Activated naive CD8-positive, alpha-beta T cell treated with anti-CD3 and anti-CD28 coated beads, Interleukin-2, amount 50 U/mL, for 24 hours (primary cell): ENCODE results near the gene SNAPC1.

ENCODE experiments used
- ATAC-seq: fragments of 150-1000 bp; cut with Tn5 transposase; one replicate; pipeline ENCODE4 v1.10.0; 2021
- DNase-seq: peaks from one replicate; pipeline ENCODE4 v3.0.0; 2021
- H3K27ac Mint-ChIP-seq: one replicate; pipeline ENCODE4 v1.8.0; 2021; ENCODE audit warnings: mild to moderate bottlenecking, mixed read lengths
- H3K27me3 Mint-ChIP-seq: one replicate; pipeline ENCODE4 v1.8.0; 2021; ENCODE audit warnings: mixed read lengths
- H3K36me3 Mint-ChIP-seq: one replicate; pipeline ENCODE4 v1.8.0; 2021; ENCODE audit warnings: low read depth, mixed read lengths
- H3K4me1 Mint-ChIP-seq: one replicate; pipeline ENCODE4 v1.8.0; 2021; ENCODE audit warnings: mixed read lengths
- H3K4me3 Mint-ChIP-seq: one replicate; pipeline ENCODE4 v1.8.0; 2021; ENCODE audit warnings: mild to moderate bottlenecking, moderate library complexity, mixed read lengths
- H3K9me3 Mint-ChIP-seq: one replicate; pipeline ENCODE4 v1.8.0; 2021; ENCODE audit warnings: mixed read lengths

Gene SNAPC1

DNA sequence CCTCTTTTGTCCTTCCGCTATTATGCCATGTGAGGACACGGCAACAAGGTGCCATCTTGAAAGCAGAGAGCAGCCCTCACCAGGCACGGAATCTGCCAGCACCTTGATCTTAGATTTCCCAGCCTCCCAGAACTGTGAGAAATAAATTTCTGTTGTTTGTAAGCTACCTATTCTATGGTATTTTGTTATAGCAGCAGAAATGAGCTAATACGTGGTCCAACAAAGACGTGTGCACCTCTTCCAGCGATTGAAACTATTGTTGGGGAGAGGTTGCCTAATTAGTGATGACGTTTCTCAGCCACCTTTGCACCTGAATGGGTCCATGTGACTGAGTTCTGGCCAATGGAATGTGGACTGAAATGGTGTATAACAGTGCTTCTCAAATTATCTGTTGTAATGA, 2.3 kb upstream of the SNAPC1 start:
- ATAC-seq: no peak
- H3K27me3 Mint-ChIP-seq: peaks cover 4% of the 10 kb centered on the region

DNA sequence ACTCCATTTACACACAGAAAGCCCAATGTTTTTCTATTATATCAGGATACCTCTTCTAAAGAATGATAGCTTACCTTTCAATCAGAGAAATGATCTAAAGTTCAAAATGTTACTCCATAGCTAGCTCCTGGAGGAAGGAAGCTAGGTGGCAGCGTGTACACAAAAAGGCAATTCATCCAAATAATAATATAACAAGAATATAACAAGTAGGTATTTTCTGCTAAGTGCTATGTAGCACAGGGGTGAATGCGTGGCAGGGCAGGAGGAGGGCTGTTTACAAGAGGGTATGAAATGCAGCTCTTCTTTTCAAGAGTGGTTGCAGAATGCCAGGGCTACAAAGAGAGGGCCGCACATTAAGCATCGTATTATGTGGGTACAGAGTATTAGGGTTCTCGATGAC, 663 bp upstream of the SNAPC1 start:
- H3K9me3 Mint-ChIP-seq: no peaks in the 10 kb centered on the region
- H3K4me1 Mint-ChIP-seq: peaks cover 47% of the 10 kb centered on the region
- no peaks in the 10 kb centered on the region for H3K27me3 Mint-ChIP-seq
- no peak for ATAC-seq
- H3K36me3 Mint-ChIP-seq: peaks cover 14% of the 10 kb centered on the region
- H3K27ac Mint-ChIP-seq: peak overlapping the region; percentile 93
- DNase-seq: no peak
- peak overlapping the region; percentile 98 for H3K4me3 Mint-ChIP-seq

More for the DNA sequence above, 2.3 kb upstream of the SNAPC1 start:
- Mint-ChIP-seq H3K4me3 (no peak overlapping the region), H3K4me1 (peaks cover 36% of the 10 kb centered on the region), H3K36me3 (peaks cover 10% of the 10 kb centered on the region), H3K27ac (no peak overlapping the region), H3K9me3 (no peaks in the 10 kb centered on the region)
- DNase-seq: no peak

DNA sequence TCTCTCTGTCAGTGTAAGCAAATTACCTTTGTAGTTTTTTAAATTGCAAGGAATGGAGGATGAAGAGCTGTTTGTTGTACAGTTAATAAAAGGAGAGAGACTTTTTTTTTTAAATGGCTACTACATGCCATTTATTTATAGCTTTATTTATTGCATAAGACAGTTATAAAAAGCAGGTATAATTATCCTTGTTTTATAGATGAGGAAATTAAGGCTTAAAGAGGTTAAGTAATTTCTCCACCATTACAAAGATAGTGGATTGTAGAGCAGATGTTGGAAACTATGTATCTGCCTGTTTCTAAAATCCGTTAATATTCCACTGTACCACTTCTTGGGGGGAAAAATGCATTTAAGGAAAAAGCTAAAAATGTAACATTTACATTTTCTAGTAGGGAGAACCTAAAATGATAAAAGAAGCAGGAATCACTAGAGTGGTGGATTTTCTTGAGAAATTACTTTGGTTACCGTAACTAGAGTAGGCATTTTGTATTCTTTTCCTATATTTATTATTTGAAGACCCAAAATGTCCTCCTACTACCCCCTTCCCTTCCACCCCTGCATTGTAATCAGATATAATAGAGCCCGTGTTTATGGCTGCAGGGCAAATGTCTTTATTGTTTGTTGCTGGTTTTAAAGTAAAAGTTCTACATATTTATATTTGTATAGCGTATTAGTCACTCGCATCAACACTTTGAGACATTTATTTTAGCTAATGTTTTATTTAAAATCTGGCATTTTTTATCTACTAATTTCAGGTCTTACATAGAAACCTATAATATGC, 2.3 kb downstream of the SNAPC1 start:
- Mint-ChIP-seq H3K9me3 (no peaks in the 10 kb centered on the region), H3K4me3 (peak overlapping the region; percentile 98), H3K36me3 (peaks cover 28% of the 10 kb centered on the region), H3K27me3 (no peaks in the 10 kb centered on the region), H3K4me1 (peaks cover 47% of the 10 kb centered on the region), H3K27ac (no peak overlapping the region)
- ATAC-seq (no peak), DNase-seq (no peak)

DNA sequence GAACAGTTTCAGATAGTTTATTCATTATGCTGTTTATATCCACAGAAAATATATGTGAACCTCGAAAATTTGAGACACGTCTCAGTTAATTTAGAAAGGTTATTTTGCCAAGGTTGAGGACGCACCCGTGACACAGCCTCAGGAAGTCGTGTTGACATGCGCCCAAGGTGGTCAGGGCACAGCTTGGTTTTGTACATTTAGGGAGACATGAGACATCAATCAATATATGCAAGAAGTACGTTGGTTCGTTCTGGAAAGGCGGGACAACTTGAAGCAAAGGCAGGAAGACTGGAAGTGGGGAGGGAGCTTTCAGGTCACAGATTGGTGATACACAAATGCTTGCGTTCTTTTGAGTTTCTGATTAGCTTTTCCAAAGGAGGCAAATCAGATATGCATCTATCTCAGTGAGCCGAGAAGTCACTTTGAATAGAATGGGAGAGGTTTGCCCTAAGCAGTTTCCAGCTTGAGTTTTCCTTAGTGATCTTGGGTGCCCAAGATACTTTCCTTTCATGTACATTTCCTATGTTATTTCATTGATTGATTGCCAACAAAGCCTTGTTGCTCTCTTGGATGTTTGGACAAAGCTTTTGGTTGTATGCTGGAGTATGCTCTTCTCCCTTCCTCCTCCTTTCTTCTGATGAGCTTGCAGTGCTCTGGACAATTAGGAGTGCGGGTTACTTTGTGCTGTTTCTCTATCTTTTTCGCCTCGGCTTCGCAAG, 3.2 kb downstream of the SNAPC1 start:
- H3K4me3 Mint-ChIP-seq: peak overlapping the region; percentile 98
- H3K9me3 Mint-ChIP-seq: no peaks in the 10 kb centered on the region
- no peak for DNase-seq
- no peaks in the 10 kb centered on the region for H3K27me3 Mint-ChIP-seq
- no peak for ATAC-seq
- peaks cover 47% of the 10 kb centered on the region for H3K4me1 Mint-ChIP-seq
- H3K36me3 Mint-ChIP-seq: peaks cover 35% of the 10 kb centered on the region
- H3K27ac Mint-ChIP-seq: no peak overlapping the region

DNA sequence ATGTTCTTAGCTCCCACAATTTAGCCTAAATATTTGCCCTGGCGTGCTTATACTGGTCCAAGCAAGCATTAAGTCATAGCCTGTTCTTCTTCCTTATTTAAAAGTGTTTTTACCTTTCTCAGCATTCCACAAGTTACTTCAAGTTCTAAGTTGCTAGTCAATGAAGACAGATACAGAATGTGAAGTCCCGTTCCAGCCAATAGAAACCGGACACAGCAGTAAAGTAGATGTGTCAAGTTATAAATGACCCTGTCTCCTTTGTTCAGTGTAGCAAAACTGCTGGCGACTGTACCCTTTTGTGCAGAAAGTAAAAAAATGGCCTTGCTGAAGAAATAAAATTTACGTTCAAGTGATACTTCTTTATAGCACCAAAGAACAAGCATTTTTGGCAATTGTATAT, 3.9 kb downstream of the SNAPC1 start:
- no peaks in the 10 kb centered on the region for H3K9me3 Mint-ChIP-seq
- DNase-seq: no peak
- ATAC-seq: no peak
- peaks cover 36% of the 10 kb centered on the region for H3K36me3 Mint-ChIP-seq
- H3K4me1 Mint-ChIP-seq: peaks cover 43% of the 10 kb centered on the region
- no peak overlapping the region for H3K4me3 Mint-ChIP-seq
- no peaks in the 10 kb centered on the region for H3K27me3 Mint-ChIP-seq
- H3K27ac Mint-ChIP-seq: no peak overlapping the region

DNA sequence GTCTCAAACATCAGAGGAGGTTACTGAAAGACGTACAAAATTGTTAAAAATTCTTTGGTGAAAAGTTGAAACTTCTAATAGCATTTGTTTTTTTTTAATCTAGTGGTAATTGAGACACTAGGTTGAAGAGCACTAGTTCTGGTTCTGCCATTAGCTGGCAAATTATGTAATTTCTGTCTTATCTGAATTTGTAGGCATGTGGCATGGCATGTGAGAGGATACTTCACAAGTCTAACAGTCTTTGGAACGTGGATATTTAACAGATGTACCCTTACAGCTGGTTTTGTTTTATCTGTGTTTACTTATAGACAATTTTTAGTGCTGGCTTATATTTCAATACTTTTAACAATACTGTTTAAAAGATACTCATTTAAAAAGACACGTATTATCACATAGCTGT, 6.0 kb downstream of the SNAPC1 start:
- H3K27me3 Mint-ChIP-seq: no peaks in the 10 kb centered on the region
- DNase-seq: no peak
- peaks cover 28% of the 10 kb centered on the region for H3K4me1 Mint-ChIP-seq
- peaks cover 45% of the 10 kb centered on the region for H3K36me3 Mint-ChIP-seq
- H3K27ac Mint-ChIP-seq: no peak overlapping the region
- ATAC-seq: no peak
- no peak overlapping the region for H3K4me3 Mint-ChIP-seq
- no peaks in the 10 kb centered on the region for H3K9me3 Mint-ChIP-seq

DNA sequence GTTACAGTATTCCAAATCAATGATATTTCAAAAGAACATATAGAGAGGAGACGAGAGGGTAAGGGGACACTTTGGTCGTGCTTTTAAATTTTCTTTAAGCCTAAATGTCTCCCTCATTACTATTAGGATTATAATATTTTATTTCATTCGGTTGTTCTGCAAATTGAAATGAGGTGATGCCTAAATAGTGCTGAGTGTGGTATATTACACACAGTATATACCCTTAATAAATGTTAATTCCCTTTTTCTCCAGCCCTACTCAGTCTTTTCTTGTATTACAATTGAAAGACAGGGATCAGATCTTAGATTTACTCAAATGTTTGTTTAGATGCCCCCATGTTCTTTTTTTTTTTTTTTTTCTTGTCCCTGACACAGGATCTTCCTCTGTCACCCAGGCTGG, 7.7 kb downstream of the SNAPC1 start:
- Mint-ChIP-seq H3K36me3 (peaks cover 46% of the 10 kb centered on the region), H3K27me3 (no peaks in the 10 kb centered on the region), H3K27ac (no peak overlapping the region), H3K9me3 (no peaks in the 10 kb centered on the region), H3K4me1 (peaks cover 11% of the 10 kb centered on the region), H3K4me3 (no peak overlapping the region)
- DNase-seq (no peak), ATAC-seq (no peak)

DNA sequence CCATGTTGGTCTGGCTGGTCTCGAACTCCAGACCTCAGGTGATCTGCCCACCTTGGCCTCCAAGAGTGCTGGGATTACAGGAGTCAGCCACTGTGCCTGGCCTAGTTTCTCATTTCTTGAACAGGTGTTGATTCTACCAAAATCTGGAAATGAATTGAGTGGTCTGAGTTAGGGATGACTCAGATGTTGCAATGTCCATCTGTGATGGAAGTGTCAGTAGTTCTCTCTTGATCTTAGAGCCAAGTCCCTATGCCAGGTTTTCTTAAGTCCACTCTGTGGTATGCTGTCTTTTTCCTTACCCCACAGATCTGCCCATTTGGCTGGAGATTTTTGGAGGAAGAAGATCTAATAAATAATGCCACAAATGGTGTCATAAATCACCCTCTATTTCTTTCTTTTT, 12.6 kb downstream of the SNAPC1 start:
- Mint-ChIP-seq H3K4me3 (no peak overlapping the region), H3K36me3 (peaks cover 55% of the 10 kb centered on the region)

DNA sequence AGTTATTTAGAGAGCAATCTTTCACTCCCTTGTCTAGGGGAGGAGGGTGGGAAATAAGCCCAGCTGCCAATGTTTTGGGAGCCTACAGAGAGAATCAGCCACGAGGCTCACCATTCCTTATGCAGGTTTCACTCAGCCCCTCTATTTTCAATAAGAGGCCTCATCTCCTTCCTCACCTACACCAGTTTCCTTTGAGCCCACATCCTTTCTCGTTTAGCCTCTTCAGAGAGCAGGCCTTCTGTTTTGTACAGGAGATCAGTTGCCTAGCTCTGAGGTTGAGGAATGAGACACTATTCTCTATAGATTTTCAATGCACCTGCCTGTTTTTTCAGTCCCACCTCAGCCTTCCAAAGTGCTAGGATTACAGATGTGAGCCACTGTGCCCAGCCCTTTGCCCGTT, 17.9 kb downstream of the SNAPC1 start:
- H3K4me3 Mint-ChIP-seq: peak overlapping the region; percentile 24
- no peaks in the 10 kb centered on the region for H3K27me3 Mint-ChIP-seq
- peaks cover 20% of the 10 kb centered on the region for H3K4me1 Mint-ChIP-seq
- H3K27ac Mint-ChIP-seq: peak overlapping the region; percentile 83
- peak; percentile 91 for ATAC-seq
- peaks cover 63% of the 10 kb centered on the region for H3K36me3 Mint-ChIP-seq
- H3K9me3 Mint-ChIP-seq: no peaks in the 10 kb centered on the region
- no peak for DNase-seq

More for the DNA sequence above, 12.6 kb downstream of the SNAPC1 start:
- Mint-ChIP-seq H3K27me3 (no peaks in the 10 kb centered on the region), H3K27ac (no peak overlapping the region), H3K9me3 (no peaks in the 10 kb centered on the region), H3K4me1 (peaks cover 10% of the 10 kb centered on the region)
- DNase-seq (no peak), ATAC-seq (no peak)

DNA sequence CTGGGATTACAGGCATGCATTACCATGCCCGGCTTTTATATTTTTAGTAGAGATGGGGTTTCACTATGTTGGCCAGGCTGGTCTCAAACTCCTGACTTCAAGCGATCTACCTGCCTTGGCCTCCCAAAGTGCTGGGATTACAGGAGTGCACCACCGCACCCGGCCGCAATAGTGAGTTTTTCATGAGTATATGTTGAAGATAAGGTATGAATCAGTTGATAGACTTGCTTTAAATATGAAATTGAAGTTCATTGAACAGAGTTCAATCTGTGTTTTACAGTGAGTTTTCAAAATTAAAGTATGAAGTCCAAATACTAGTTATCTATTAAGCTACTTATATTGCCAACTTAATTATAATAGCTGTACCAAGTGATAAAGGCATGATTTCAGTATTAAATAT, 35.1 kb downstream of the SNAPC1 start:
- ATAC-seq (no peak), DNase-seq (no peak)
- Mint-ChIP-seq H3K4me3 (no peak overlapping the region), H3K4me1 (peaks cover 2% of the 10 kb centered on the region), H3K36me3 (peaks cover 18% of the 10 kb centered on the region), H3K27ac (no peak overlapping the region), H3K9me3 (no peaks in the 10 kb centered on the region), H3K27me3 (no peaks in the 10 kb centered on the region)

DNA sequence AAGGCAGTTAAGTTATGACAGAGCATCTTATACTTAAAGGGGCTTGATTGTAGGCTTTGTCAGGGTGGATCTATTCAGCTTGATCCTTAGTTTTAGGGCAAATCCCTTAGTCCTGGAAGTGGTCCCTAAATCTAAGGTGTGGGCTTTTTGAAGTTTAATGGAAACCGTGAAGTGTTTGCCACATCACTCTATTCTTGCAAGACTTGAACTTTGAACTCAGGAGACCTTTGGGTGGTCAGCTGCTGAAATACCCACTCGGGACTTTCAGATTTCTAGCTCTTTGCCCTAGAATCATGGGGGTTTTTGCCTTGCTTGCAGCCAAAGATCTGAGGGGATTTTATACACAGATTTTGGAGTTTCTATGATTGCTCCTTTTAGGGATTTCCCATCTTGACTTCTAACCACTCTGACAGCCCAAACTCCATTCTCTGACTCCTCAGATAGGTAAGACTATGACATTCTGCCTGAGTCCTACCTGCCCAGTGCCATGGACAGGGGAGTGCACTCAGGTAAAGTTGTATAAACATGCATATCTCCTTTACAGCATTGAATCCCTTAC, 39.9 kb downstream of the SNAPC1 start:
- no peaks in the 10 kb centered on the region for H3K9me3 Mint-ChIP-seq
- H3K36me3 Mint-ChIP-seq: no peaks in the 10 kb centered on the region
- no peak overlapping the region for H3K27ac Mint-ChIP-seq
- no peaks in the 10 kb centered on the region for H3K27me3 Mint-ChIP-seq
- H3K4me3 Mint-ChIP-seq: no peak overlapping the region
- H3K4me1 Mint-ChIP-seq: peaks cover 2% of the 10 kb centered on the region
- ATAC-seq: no peak
- no peak for DNase-seq

DNA sequence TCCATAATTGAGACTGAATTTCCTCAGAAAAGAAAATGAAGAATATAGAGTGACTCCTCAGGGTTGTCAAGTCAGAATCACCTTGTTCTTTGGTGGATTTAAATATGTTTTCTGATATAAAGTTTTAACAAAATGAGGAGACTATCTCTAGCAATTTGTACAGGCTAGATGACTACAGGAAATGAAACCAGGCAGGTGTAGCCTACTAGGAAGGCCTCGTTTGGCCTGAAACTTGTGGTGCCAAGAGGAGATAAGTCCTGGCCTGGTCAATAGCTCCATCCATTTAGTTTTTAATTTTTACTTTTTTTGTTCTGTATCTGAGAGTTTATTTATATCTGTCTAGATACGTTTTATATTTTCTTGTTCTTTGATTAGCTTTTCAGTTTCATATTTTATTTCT, 41.5 kb downstream of the SNAPC1 start:
- peaks cover 2% of the 10 kb centered on the region for H3K4me1 Mint-ChIP-seq
- H3K4me3 Mint-ChIP-seq: no peak overlapping the region
- no peaks in the 10 kb centered on the region for H3K9me3 Mint-ChIP-seq
- no peaks in the 10 kb centered on the region for H3K36me3 Mint-ChIP-seq
- peaks cover 4% of the 10 kb centered on the region for H3K27me3 Mint-ChIP-seq
- no peak for ATAC-seq
- H3K27ac Mint-ChIP-seq: no peak overlapping the region
- no peak for DNase-seq

DNA sequence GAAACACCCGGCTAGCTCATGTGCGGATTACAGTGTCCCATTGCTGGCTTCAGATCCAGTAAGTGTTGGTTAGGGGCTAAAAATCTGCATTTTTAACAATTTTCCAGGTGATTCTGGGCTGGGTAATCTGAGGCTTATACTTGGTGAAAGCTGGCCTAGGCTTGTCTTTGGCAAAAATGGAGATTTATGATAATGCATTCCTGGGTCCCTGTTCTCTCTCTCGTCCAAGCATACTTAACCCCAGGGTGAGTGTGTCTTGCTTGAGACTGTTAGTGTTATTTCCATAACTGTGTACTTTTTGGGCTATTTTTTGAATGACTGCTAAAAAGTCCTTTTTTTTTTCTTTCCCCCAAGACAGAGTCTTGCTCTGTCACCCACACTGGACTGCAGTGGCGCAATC, 43.2 kb downstream of the SNAPC1 start:
- DNase-seq: no peak
- ATAC-seq: no peak
- no peak overlapping the region for H3K27ac Mint-ChIP-seq
- no peaks in the 10 kb centered on the region for H3K36me3 Mint-ChIP-seq
- peaks cover 2% of the 10 kb centered on the region for H3K4me1 Mint-ChIP-seq
- peaks cover 12% of the 10 kb centered on the region for H3K27me3 Mint-ChIP-seq
- no peaks in the 10 kb centered on the region for H3K9me3 Mint-ChIP-seq
- no peak overlapping the region for H3K4me3 Mint-ChIP-seq

DNA sequence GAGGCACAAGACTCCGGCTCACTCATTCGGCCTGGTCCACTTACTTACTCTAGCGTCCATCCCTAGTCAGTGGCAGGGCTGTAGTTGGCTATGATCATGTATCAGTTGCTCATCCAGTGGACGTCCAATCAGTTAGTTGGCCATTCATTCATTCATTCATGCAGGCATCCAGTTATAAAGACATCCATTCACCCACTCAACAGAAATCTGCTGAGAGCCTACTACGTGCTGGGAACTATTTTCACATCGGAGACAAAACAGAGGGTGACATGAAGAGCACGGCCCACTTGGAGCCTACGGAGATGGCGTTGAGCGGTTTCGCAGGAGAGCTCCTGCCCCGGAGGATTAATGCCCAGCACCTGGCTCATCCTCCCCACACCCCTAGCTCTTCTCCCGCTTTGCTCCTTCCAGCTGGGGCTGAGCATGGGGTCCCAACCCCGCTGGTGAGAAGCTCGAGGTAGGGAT, 49.7 kb downstream of the SNAPC1 start:
- H3K4me1 Mint-ChIP-seq: peaks cover 9% of the 10 kb centered on the region
- peaks cover 59% of the 10 kb centered on the region for H3K27me3 Mint-ChIP-seq
- H3K27ac Mint-ChIP-seq: no peak overlapping the region
- peak overlapping the region; percentile 73 for H3K4me3 Mint-ChIP-seq
- H3K36me3 Mint-ChIP-seq: no peaks in the 10 kb centered on the region
- H3K9me3 Mint-ChIP-seq: no peaks in the 10 kb centered on the region
- DNase-seq (no peak), ATAC-seq (no peak)
